HUDEP-2 (cell line): ENCODE data around the gene TMEM52.

ENCODE experiments used
- DNase-seq, 76 experiments: peaks; one replicate each; lab custom pipeline; 2025; ENCODE audit not compliant: unreplicated experiment in 76 of 76; lab: John Stamatoyannopoulos, UW

The TMEM52 gene

GRCh38 chr1:1928231-1929101 lies 9.4 kb upstream of the TMEM52 start:
- no peak for DNase-seq

DNA sequence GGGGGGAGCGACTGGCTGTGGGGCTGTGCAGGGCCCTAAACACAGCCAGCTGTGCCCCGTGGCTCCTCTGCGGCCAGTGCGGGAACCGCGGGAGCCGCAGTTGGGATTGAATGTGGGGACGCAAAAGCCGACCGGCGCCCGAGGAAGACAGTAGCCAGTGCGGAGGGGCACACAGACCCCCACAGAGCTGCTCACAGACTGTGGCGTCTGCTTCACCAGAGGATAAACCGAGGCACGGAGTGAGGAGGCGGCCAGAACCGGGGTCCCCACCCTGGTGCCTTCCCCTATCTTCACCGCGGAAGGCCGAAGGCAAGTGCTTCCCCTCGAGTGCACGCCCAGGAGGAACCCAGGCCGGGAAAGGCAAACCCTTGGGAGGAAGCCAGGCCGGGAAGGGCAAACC lies 8.7 kb upstream of the TMEM52 start:
- DNase-seq: no peak

DNA sequence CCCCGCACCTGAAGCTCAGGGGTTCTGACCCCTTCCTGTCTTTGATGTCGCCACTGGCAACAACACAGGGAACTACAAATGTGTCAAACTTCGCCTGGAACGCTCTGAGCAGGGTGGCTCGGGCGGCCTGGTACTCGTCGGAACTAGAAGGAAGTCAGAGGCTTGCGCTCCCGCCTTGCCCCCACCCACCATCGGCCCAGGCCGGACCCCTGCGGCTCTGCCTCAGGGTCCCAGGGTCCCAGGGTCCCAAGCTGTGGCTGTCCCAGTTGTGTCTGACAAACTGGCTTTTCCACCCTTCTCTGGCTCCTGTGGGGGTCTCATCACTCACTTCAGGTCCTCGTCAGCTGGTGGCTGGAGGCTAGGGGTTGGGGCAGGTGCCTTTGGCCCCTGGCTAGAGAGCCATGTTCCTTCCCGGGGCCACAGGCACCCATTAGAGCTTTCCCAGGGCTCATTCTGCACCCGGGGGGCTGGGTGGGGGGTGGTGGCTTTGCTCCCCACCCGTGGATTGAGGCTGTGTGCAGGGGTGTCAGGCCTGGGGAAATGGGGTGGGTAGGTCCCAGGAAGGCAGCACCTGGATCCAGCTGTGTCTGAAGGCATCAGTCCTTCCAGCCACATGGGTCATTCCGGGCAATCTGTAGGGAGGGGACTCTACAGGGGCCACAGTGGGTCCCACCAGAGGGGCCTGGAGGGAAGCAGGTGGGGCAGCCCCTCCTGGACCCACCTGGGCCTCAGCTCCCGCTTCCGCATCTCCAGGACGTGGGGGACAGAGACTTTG lies 8.0 kb upstream of the TMEM52 start:
- DNase-seq: no peak

DNA sequence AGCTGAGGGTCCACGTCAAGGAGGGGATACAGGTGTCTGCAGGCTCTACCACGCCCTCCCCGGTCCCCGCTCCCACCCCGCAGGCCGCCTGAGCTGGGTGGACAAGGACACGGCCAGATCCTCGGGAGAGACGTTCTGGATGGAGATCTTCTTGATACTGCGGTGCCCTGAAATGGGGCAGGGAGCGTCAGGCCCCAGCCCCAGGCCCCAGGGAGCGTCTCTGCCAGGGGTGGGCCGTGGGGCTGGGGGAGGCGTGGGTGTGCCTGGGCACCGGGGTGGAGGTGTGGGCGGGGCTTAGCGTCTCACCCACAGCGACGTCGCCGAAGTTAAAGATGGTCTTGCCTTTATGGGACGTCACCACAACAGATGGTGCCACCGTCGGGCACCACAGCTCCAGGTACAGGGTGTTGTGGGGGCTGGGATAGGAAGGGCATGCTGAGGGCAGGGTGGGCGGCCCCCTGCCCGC lies 7.3 kb upstream of the TMEM52 start:
- no peak for DNase-seq

GRCh38 chr1:1925437-1926345 lies 6.6 kb upstream of the TMEM52 start:
- no peak for DNase-seq

- no peak for DNase-seq
These were observed 5.8 kb upstream of the TMEM52 start for GRCh38 chr1:1924849-1925248.

DNA sequence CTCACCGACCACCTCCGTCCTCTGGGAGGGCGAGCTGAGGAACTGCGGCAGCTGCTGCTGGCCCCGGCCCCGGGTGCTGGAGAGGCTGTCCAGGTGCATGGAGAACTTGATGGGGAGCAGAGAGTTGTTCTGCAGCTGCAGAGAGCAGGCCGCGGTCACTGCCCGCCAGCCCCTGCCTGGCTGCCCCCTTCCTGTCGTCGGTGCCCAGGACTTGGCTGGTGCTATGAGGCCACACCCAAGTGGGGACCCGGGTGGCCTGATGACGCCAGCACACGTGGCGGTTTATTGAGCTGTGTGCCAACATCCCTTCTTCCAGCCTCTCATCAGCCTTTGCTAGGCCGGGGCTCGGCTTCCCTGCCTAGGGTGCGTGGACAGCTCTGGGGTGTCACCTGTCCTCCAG lies 5.3 kb upstream of the TMEM52 start:
- no peak for DNase-seq

DNA sequence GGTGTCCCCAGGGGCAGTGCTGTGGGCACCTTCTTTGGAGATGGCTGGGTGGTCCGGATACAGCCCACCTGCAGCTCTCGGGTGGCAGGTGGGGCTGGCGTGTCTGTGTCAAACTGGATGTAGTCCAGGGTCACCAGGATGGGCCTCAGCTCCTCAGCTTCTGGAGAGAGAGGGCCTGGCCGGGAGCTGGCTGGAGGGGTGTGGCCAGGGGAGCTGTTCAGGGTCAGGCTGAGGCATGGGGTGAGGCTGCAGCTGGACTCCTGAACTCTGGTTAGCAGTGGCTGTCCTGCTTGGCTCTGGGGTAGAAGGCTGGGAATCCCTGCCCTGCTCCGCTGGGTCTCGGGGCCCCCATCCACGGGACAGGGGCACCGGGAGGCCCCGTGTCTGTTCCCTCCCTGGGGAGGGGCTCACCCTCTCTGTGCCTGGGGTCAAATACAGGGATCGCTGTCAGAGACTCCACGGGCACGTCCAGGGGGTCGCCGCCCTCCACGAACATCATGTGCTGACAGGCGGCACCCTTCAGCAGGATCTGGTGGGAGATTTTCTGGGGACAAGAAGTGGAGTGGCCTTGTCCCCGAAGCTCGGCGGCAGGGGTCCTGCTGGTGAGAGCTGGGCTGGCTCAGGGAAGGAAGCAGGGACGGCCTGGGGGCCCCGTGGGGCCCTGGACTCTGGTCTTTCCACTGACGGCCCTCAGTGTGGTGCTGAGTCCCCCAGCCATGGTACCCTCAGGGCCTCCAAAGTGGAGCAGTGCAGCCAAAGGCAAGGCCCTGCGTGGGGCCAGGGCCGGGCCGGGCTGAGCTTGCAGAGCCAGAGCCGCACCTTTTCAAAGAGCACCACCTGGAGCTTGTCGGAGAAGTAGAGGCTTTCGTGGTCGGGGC lies 4.1 kb upstream of the TMEM52 start:
- DNase-seq: no peak

GRCh38 chr1:1922702-1922955 lies 3.5 kb upstream of the TMEM52 start:
- no peak for DNase-seq

DNA sequence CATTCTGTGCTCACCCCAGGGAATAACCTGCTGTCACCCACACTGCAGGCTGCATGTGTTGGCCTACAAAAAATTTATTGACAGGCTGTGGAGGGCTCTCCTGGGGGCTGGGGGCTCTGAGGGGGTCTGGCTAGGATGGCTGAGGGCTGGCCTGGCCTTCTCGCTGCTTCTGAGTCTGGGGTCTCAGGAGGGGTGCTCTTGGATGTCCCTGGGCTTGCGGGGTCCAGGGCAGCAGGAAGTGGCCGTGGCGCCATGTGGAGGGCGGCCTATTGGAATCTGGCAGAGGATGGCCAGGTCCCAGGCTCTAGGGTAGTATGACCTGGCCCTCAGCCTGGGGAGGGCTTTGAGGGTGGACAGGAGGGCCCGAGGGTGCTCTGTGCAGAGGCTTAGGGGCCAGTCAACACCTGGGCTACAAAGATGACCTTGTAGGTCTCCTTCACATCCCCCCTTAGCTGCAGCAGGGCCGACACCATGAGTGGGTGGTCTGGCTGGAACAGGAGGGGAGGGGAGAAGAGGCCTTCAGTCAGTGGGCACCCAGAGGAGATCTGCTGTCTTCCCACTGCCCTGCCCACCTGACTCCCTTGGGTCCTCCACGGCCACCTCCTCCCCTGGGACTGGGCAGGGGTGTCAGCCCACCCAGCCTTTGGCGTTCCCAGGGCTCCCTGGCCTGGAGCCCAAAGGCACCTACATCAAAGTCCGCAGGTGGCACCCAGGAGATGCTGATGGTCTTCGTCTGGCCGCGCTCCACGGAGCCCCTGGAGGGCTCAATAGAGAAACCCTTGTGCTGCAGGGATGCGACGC lies 3.0 kb upstream of the TMEM52 start:
- no peak for DNase-seq

- no peak for DNase-seq
These were observed 2.4 kb upstream of the TMEM52 start for GRCh38 chr1:1921459-1921862.

DNA sequence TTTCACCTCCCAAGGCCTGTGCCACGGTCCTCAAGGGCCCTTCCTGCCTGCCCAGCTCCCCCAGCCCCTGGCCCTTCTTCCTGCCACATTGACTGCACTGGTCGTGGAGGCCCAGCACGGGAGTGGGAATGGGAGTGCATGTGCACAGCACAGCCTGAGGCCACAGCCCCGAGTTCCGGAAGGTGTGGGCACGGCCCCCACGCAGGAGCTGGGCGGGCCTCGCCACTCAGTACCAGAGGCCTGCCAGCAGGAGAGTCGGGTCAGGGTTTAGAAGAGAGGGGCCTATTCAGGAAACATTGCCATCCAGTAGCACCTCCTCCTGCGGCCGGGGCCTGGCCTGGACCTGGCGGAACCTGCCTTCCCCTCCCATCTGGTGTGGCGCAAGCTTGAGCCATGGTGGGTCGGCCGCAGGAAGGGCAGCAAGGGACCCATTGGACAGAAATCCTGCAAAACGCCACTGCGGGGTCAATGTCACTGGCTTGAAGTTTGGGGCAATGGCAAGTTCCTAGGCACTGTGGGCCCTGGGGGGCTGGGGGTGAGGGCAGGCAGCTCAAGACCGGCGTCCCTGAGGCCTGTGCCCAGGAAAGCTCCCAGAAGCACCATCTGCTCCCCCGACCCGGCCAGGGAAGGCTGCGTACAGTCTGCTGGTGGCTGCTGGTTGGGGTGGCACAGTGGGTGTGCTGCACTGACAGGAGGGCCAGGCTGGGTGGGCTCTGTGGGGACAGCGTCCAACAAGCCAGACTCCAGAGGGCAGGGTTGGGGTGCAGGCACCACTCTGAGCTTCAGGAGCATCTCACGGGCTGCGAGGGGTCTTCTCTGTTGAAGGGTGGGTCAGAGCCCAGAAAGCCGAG lies 1.8 kb upstream of the TMEM52 start:
- DNase-seq: no peak

GRCh38 chr1:1920057-1920607 lies 1.1 kb upstream of the TMEM52 start:
- no peak for DNase-seq

GRCh38 chr1:1919304-1920056 lies 401 bp upstream of the TMEM52 start:
- DNase-seq: peak; percentile 69 to 100 (median 99)

GRCh38 chr1:1917995-1918900 lies 831 bp downstream of the TMEM52 start:
- DNase-seq: no peak

DNA sequence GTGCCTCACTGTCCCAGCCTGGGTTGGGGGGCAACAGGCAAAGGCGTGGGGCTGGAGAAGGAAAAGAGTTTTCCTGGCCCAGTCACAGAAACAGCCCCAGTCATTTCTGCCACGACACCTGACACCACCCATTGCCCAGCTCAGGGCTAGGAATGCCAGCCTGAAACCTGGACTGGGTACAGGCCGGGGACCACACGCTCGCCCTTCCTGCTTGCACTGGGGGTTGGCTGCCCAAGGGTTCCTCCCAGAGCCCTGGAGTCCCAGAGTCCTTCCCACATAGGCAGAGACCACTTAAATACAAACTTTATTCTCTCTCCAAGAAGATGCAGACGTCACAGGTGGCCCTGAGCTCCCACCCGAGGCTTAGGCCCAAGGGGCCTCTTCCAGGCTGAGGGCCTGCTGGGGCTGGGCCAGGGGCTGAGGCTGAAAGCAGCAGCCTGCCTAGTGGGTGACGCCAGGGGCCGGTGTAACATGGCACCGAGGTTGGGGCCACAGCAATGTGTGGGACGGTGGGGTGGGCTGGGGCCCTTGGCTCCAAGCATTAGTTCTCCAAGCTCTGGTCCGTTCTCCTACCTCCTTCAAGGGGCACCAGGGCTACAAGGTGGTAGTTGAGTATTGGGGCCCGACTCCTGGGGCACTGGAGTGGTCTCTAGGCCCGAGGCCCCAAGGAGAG lies 1.6 kb downstream of the TMEM52 start:
- no peak for DNase-seq
